ENCODE results near the gene HOXA7. TPM values are rescaled to one million over a fixed set of nuclear protein-coding genes. Genes with fewer than 3 reads are reported as not detected.

The HOXA7 gene
- total RNA-seq, 2 donors from 2014 or later = not detected

DNA sequence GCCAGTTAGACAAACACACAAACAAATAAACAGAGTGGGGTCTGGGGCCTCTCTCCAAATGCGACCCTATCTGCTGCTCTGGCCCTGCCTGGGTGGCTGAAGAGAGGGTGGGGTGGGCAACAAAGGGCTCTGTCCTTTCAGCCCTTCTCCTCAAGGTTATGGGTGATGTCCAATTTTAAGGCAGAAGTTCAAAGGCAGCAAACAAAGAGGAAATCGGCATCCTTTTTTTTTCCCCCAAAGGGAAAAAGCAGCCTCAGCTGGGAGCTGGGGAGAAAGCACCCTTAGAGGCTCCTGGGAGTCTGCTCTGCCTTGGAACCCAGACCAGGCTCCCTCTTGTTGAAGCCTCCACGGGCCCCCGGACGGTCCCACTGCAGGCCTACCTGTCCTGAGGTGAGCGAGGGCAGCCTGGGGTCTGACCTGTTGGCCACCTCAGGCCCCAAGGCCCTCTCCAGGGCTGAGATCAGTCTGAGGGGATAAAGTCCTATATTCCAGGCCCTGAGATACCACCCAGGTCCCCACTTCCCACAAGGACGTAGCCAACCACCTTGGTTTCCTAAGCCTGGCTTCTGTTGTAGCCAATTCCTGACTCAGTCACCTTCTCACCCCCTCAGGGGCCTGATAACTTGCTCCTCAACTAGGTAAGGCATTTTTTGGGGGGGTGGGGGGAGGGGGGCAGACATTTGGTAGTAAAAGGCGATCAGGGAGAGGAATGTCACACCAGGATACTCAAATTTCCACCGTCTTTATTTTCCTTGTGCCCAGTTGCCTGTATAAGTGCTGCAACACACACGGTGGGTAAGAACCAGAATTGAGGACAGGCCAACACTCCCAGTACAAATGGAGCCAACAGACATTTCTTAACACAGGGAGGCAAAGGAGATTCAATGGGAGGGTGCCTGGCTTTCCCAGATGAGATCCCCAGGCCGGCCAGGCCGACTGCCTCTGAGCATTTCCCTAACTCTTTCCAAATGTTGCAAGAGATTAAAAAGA is 24.3 kb upstream of the HOXA7 start:
- peaks cover 11% of the 10 kb centered on the region for H3K4me1 Mint-ChIP-seq
- no peak overlapping the region for H3K27ac Mint-ChIP-seq
- no peak overlapping the region for H3K4me3 Mint-ChIP-seq
- no peak for ATAC-seq (replicated peaks)
- no peaks in the 10 kb centered on the region for H3K9me3 Mint-ChIP-seq
- peaks cover 11% of the 10 kb centered on the region for H3K36me3 Mint-ChIP-seq (ENCODE audit: low read depth)
- H3K27me3 Mint-ChIP-seq = peaks cover 48% of the 10 kb centered on the region

DNA sequence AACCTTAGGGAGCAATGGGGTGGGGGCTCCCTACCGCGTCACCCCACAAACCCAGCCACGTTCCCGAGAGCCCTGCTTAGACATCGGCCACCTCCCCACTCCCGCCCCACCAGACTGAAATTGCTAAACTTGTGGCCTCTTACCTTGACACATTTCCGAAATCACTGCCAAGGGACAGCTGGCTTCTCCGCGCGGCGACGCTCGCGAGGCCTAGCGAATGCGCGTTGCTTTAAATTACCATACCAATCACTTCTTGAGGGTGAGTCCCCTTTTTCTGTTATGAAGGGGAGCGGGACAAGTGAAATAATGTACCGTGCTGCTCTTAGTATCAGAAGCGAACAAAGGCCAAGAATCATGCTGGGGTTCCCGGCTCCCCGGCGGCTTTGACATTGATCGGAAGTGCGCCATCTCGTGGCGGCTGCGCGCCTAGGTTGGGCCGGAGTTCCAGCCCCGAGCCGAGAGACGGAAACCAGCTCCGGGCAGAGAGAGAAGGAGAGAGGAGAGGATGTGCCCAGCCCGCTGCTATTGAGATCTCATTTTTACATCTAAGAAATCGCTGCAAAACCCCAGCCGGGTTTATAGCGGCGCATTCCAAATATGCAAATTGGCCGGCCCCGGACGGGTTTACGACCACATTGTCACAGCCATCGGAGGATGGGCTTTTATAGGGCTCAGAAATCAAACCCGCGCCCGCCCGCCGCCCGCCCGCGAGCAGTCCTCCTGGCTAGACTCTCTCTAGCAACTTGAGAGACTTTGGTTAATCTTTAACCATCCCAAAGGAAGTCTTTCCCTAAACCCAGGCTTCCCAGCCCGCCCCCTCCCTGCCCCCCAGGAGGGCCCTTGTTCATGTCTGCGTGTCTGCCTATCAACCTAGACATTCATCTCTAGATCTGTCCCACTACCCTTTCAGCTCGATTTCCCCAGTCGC is 23.3 kb upstream of the HOXA7 start:
- Mint-ChIP-seq H3K36me3 (ENCODE audit: low read depth) (peaks cover 2% of the 10 kb centered on the region), H3K9me3 (no peaks in the 10 kb centered on the region), H3K27me3 (peaks cover 47% of the 10 kb centered on the region), H3K4me1 (peaks cover 7% of the 10 kb centered on the region), H3K4me3 (peak overlapping the region; percentile 36), H3K27ac (no peak overlapping the region)
- ATAC-seq (replicated peaks) = peak; percentile 59

GRCh38 chr7:27179030-27179429 is 22.6 kb upstream of the HOXA7 start:
- Mint-ChIP-seq H3K36me3 (ENCODE audit: low read depth) (no peaks in the 10 kb centered on the region), H3K4me1 (peaks cover 5% of the 10 kb centered on the region), H3K9me3 (no peaks in the 10 kb centered on the region), H3K27ac (no peak overlapping the region), H3K4me3 (no peak overlapping the region), H3K27me3 (peaks cover 46% of the 10 kb centered on the region)
- no peak for ATAC-seq (replicated peaks)

GRCh38 chr7:27178366-27178765 is 21.9 kb upstream of the HOXA7 start:
- no peaks in the 10 kb centered on the region for H3K9me3 Mint-ChIP-seq
- H3K36me3 Mint-ChIP-seq (ENCODE audit: low read depth) = no peaks in the 10 kb centered on the region
- no peak overlapping the region for H3K4me3 Mint-ChIP-seq
- ATAC-seq (replicated peaks) = no peak
- H3K27me3 Mint-ChIP-seq = peaks cover 46% of the 10 kb centered on the region
- peaks cover 5% of the 10 kb centered on the region for H3K4me1 Mint-ChIP-seq
- no peak overlapping the region for H3K27ac Mint-ChIP-seq

GRCh38 chr7:27177795-27178320 is 21.4 kb upstream of the HOXA7 start:
- Mint-ChIP-seq H3K36me3 (ENCODE audit: low read depth) (no peaks in the 10 kb centered on the region), H3K27ac (no peak overlapping the region), H3K27me3 (peaks cover 44% of the 10 kb centered on the region), H3K9me3 (no peaks in the 10 kb centered on the region), H3K4me3 (no peak overlapping the region), H3K4me1 (peaks cover 5% of the 10 kb centered on the region)
- no peak for ATAC-seq (replicated peaks)

GRCh38 chr7:27176962-27177794 is 20.7 kb upstream of the HOXA7 start:
- H3K27me3 Mint-ChIP-seq = peaks cover 44% of the 10 kb centered on the region
- no peak for ATAC-seq (replicated peaks)
- H3K4me3 Mint-ChIP-seq = no peak overlapping the region
- no peak overlapping the region for H3K27ac Mint-ChIP-seq
- H3K36me3 Mint-ChIP-seq (ENCODE audit: low read depth) = peaks cover 3% of the 10 kb centered on the region
- peaks cover 8% of the 10 kb centered on the region for H3K4me1 Mint-ChIP-seq
- no peaks in the 10 kb centered on the region for H3K9me3 Mint-ChIP-seq

DNA sequence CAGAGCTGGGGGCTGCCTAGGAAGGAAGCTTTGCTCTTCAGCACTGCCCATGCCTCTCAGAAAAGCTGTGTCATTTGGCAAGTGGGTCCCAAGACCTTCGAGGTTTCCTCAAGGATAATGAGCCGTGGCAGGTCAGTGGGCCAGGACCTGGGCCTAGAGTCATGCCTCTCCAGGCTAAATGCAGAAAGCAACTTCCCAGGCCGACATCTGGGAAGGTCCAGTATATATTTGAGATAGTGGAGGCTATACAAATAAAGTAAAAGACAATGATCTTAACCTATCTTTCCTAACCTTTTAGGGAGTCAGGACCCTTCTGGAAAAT is 20.0 kb upstream of the HOXA7 start:
- H3K4me3 Mint-ChIP-seq = no peak overlapping the region
- peaks cover 7% of the 10 kb centered on the region for H3K36me3 Mint-ChIP-seq (ENCODE audit: low read depth)
- H3K9me3 Mint-ChIP-seq = no peaks in the 10 kb centered on the region
- peaks cover 14% of the 10 kb centered on the region for H3K4me1 Mint-ChIP-seq
- ATAC-seq (replicated peaks) = no peak
- H3K27ac Mint-ChIP-seq = no peak overlapping the region
- H3K27me3 Mint-ChIP-seq = peaks cover 51% of the 10 kb centered on the region

GRCh38 chr7:27175626-27176523 is 19.4 kb upstream of the HOXA7 start:
- peaks cover 14% of the 10 kb centered on the region for H3K4me1 Mint-ChIP-seq
- no peaks in the 10 kb centered on the region for H3K9me3 Mint-ChIP-seq
- H3K36me3 Mint-ChIP-seq (ENCODE audit: low read depth) = peaks cover 7% of the 10 kb centered on the region
- no peak for ATAC-seq (replicated peaks)
- H3K27ac Mint-ChIP-seq = no peak overlapping the region
- H3K27me3 Mint-ChIP-seq = peaks cover 52% of the 10 kb centered on the region
- H3K4me3 Mint-ChIP-seq = no peak overlapping the region

DNA sequence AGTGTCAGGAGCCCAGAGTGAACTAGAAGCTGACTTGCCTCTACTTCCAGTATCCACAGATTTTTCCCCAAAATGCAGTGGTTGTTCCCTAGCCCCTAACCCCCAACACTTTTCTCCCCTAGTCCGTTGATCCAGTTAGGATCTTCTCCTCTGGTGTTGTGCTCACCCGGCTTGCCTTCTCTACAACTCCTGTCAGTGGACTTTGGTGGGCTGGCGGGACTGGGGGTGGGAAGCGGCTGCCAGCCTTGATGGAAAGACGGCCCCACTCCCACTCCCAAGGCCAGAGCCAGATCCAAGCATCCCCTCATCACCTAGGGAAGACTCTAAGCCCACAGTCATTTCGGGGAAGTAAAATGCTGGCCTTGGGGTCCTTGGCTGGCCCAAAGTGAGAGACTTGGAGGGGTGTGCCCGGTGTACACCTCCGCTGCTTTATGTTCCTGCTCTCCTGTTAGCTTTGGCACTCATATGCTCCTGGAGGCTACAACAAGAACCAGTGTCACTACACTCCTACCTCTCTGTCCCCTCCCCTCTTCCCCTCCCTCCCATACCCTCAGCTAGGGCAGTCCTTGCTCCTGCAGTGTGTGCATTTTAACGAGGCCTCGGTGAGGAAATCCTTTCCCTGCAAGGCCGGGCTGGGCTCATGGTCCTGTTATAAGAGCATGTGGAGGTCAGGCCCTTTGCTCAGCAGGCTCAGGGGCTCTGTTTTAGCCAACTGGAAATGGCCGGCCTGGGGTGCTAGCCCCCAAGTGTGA is 18.6 kb upstream of the HOXA7 start:
- H3K27ac Mint-ChIP-seq = no peak overlapping the region
- peaks cover 14% of the 10 kb centered on the region for H3K4me1 Mint-ChIP-seq

DNA sequence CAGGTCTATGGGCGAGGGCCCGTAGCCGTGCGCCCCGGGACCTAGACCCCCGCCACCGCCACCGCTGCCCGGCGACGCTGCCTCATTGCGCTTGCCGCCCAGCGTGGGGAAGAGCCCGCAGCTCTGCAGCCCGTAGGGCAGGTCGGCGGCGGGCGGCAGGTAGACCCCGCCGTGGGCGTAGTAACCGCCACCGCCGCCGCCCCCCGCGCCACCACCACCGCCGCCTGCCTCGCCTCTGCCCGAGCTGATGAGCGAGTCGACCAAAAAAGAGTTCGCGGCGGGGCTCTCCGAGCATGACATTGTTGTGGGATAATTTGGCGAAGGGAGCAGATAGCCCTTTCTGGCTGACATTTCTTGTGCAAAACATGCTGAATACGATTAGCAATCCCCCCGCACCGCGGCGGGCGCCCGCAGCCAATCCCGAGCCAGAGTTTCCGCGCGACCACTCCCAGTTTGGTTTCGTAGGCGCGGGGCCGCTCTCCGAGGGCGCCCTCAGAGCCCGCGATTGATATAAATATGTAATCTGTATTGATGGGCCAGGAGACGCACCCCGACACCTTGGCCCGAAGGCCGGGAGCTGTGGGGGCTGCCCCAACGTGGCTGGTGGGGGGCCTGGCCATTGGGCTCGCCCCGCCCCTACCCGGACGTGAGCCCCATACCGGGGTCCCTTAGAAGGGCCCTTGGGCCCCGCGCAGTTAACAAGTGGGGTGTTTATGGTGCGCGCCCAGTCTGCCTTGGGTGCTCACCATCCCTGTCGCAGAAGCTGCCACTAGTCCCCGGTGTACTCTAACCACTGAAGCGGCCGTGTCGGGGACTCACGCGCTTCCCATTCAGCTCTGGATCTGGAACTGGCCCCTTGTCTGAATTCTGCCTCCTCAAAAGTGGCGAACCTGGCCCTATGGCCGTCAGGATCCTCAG is 17.7 kb upstream of the HOXA7 start, which contains the start of gene HOXA10:
HOXA10 (minus strand) TSS at position 365 of the 918 bp plus-strand sequence; CDS start at position 351, 14 bp downstream.
- ATAC-seq (replicated peaks) = no peak
- Mint-ChIP-seq H3K27ac (no peak within 1 kb of the TSS), H3K27me3 (peaks cover 48% of the 10 kb centered on the region), H3K9me3 (no peaks in the 10 kb centered on the region), H3K4me3 (peak within 1 kb of the TSS; percentile 49), H3K4me1 (peaks cover 8% of the 10 kb centered on the region), H3K36me3 (ENCODE audit: low read depth) (peaks cover 7% of the 10 kb centered on the region)

More for the DNA sequence above, 18.6 kb upstream of the HOXA7 start:
- ATAC-seq (replicated peaks) = no peak
- Mint-ChIP-seq H3K9me3 (no peaks in the 10 kb centered on the region), H3K27me3 (peaks cover 56% of the 10 kb centered on the region), H3K36me3 (ENCODE audit: low read depth) (peaks cover 7% of the 10 kb centered on the region), H3K4me3 (peak overlapping the region; percentile 49)

- ATAC-seq (replicated peaks) = peak; percentile 72
- peaks cover 12% of the 10 kb centered on the region for H3K4me1 Mint-ChIP-seq
- H3K36me3 Mint-ChIP-seq (ENCODE audit: low read depth) = peaks cover 11% of the 10 kb centered on the region
- no peak overlapping the region for H3K4me3 Mint-ChIP-seq
- H3K27me3 Mint-ChIP-seq = peaks cover 50% of the 10 kb centered on the region
- no peaks in the 10 kb centered on the region for H3K9me3 Mint-ChIP-seq
- no peak overlapping the region for H3K27ac Mint-ChIP-seq
Measured at GRCh38 chr7:27173511-27173955, 17.1 kb upstream of the HOXA7 start.

Data from activated T-helper 17 cell treated with anti-CD3 and anti-CD28 coated beads, Interleukin-2, amount 50 U/mL, for 72 hours (primary cell).